Naive thymus-derived CD4-positive, alpha-beta T cell (primary cell): ENCODE data around the gene RPTOR. TPM values are rescaled to one million over a fixed set of nuclear protein-coding genes. Genes with fewer than 3 reads are reported as not detected.

ENCODE experiments used
- ATAC-seq: fragments of 150-1000 bp; cut with Tn5 transposase; 2 replicates; pipeline ENCODE4 v1.10.0; 2021; ENCODE audit warnings: mild to moderate bottlenecking, moderate library complexity
- CTCF ChIA-PET: fragments of 350-600 bp; sonication (Branson Sonifier 250); formaldehyde crosslinking; loops from one replicate; lab custom pipeline; 2021; ENCODE audit warnings: antibody characterized with exemption; lab: Charles Lee
- POLR2A ChIA-PET: fragments of 350-600 bp; sonication (Branson Sonifier 250); formaldehyde crosslinking; loops from one replicate; lab custom pipeline; 2021; ENCODE audit warnings: antibody characterized with exemption, inconsistent platforms; lab: Charles Lee
- DNase-seq, 9 donors: peaks; one replicate each; pipeline versions ENCODE4 v3.0.0 to v3.0.0-alpha.2; 2020 to 2022; ENCODE audit warnings: mixed read lengths in 1 of 9
- H3K27ac ChIP-seq: one replicate; pipeline ENCODE4 v1.7.0; 2013; ENCODE audit warnings: mild to moderate bottlenecking, low read depth, low read length, moderate library complexity
- H3K27me3 ChIP-seq, 2 donors: one replicate each; pipeline ENCODE4 v1.7.0; 2013; ENCODE audit warnings: low read length in 2 of 2, mild to moderate bottlenecking in 2 of 2, moderate library complexity in 2 of 2; ENCODE audit not compliant: control insufficient read depth in 2 of 2, insufficient read depth in 2 of 2
- H3K36me3 ChIP-seq, 3 experiments: 1 replicate in 2 of 3; 2 replicates in 1 of 3; pipeline ENCODE4 v1.7.0; 2013; ENCODE audit warnings: low read length in 3 of 3, mild to moderate bottlenecking in 3 of 3, moderate library complexity in 1 of 3; ENCODE audit not compliant: insufficient read depth in 3 of 3, control insufficient read depth in 2 of 3
- H3K4me1 ChIP-seq, 2 donors: one replicate each; pipeline ENCODE4 v1.7.0; 2013; ENCODE audit warnings: low read length in 2 of 2, mild to moderate bottlenecking in 2 of 2, moderate library complexity in 1 of 2; ENCODE audit not compliant: control insufficient read depth in 2 of 2, insufficient read depth in 2 of 2
- H3K4me3 ChIP-seq: 2 replicates; pipeline ENCODE4 v1.7.0; 2013; ENCODE audit warnings: mild to moderate bottlenecking, low read length
- H3K9me3 ChIP-seq, 3 experiments: 1 replicate in 2 of 3; 2 replicates in 1 of 3; pipeline ENCODE4 v1.7.0; 2013; ENCODE audit warnings: low read length in 3 of 3; ENCODE audit not compliant: control insufficient read depth in 2 of 3
- H3K27ac Mint-ChIP-seq, 9 donors: one replicate each; pipeline ENCODE4 v1.8.0; 2020 to 2022; ENCODE audit warnings: mixed read lengths in 9 of 9, mild to moderate bottlenecking in 8 of 9, moderate library complexity in 5 of 9, inconsistent platforms in 2 of 9
- H3K27me3 Mint-ChIP-seq, 5 donors: one replicate each; pipeline ENCODE4 v1.8.0; 2021 to 2022; ENCODE audit warnings: mixed read lengths in 5 of 5, mild to moderate bottlenecking in 1 of 5
- H3K36me3 Mint-ChIP-seq, 5 donors: one replicate each; pipeline ENCODE4 v1.8.0; 2020 to 2022; ENCODE audit warnings: mixed read lengths in 5 of 5, mild to moderate bottlenecking in 3 of 5, inconsistent platforms in 1 of 5
- H3K4me1 Mint-ChIP-seq, 7 donors: one replicate each; pipeline ENCODE4 v1.8.0; 2020 to 2022; ENCODE audit warnings: mixed read lengths in 7 of 7, mild to moderate bottlenecking in 3 of 7, inconsistent platforms in 1 of 7
- H3K4me3 Mint-ChIP-seq, 10 donors: one replicate each; pipeline ENCODE4 v1.8.0; 2020 to 2022; ENCODE audit warnings: mild to moderate bottlenecking in 10 of 10, mixed read lengths in 10 of 10, moderate library complexity in 6 of 10, inconsistent platforms in 2 of 10
- H3K9me3 Mint-ChIP-seq, 11 donors: one replicate each; pipeline ENCODE4 v1.8.0; 2020 to 2022; ENCODE audit warnings: mixed read lengths in 11 of 11, mild to moderate bottlenecking in 4 of 11, inconsistent platforms in 1 of 11, moderate library complexity in 1 of 11
- intact Hi-C, 2 donors: fragments of 100-400 bp; cut with micrococcal nuclease; formaldehyde crosslinking; loops; one replicate each; pipeline ENCODE4 v1.15.1; 2023
- polyA plus RNA-seq, 2 donors: library from polyadenylated mRNA; unstranded; fragments of 300-500 nt; fragmentation: Illumina TruSeq; gene quantifications; one replicate each; pipeline ENCODE4 v1.2.3, GENCODE V29; 2021
- total RNA-seq, 6 experiments: library from RNA in 5 of 6; stranded (reverse) in 5 of 6; gene quantifications; 1 replicate in 5 of 6; 2 replicates in 1 of 6; pipeline ENCODE4 v1.2.3 and lab custom pipeline; 2021 to 2026

Gene RPTOR
- total and polyA plus RNA-seq, 7 experiments from 2014 or later, result 10.9 to 89.8 (median 59.9) TPM

DNA sequence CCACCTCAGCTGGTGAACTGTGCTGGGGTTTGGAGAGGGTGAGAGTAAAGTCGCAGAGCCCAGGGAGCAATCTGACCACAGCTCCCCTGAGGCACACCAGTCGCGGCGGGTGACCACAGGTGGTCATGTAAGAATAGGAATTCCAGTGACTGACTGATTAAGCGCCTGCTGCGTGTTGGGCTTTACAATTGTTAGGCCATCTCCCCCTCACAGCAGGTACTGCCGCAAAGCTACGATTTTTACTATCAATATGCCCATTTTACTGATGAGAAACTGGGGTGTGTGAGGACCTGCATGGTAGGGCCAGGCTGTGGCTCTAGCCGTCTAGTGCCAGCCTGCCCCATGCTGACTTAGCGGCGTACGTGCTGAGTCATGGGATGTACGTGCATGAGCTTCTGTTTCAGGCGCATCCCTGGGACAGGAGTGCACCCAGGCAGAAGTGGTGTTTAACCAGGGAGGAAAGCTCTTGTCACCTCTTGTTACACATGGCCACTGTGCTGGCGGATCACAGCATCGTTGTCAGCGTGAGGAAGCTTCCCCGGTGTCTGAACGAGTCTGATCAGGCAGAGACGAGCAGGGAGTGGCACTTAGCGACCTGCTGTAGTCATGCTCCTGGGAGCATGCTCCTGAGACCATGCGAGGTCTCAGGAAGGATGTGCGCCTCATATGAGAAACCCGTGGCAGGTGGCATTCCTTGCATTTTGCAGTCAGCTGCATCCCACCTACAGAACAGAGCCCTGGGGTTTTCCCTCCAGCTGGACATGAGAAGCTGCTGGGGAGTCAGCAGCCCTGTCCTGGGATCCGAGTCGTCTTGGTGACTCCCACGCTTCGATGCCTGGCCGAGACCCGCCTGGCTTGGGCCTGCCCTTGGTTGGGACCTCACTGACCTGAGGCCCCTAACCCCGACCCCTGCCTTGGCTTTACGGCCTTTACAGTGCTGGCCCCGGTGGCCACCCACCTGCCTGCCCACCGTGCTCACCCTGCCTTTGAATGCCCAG, 283.3 kb downstream of the RPTOR start:
- Mint-ChIP-seq H3K36me3 (peaks cover 3 to 30% (median 19%) of the 10 kb centered on the region in 5 donors), H3K27ac (peak overlapping the region in 4 of 9 donors; percentile 19 to 90 (median 48)), H3K9me3 (peaks cover 0 to 3% (median 0%) of the 10 kb centered on the region in 11 donors), H3K4me1 (peaks cover 11 to 55% (median 25%) of the 10 kb centered on the region in 7 donors), H3K4me3 (peak overlapping the region in 1 of 10 donors; percentile 6), H3K27me3 (no peaks in the 10 kb centered on the region)
- ChIA-PET POLR2A (interaction anchor here (0.9 to 1.0 kb wide), 3 partner anchors 12 to 41 kb away, joined by 3 to 6 read pairs (median 3); no protein-coding TSS in a partner anchor), CTCF (interaction anchor here (0.7 kb wide), 1 partner anchor 38 kb away, joined by 3 read pairs; no protein-coding TSS in a partner anchor)
- H3K27me3 ChIP-seq, result no peaks in the 10 kb centered on the region
- ATAC-seq (no peak), DNase-seq (no peak)
- H3K27ac ChIP-seq, result no peak overlapping the region
- intact Hi-C loops, result no loop called here
- H3K36me3 ChIP-seq, result peaks cover 0 to 51% (median 0%) of the 10 kb centered on the region in 3 experiments
- no peak overlapping the region for H3K4me3 ChIP-seq
- peaks cover 9 to 12% of the 10 kb centered on the region in 2 donors for H3K4me1 ChIP-seq
- no peaks in the 10 kb centered on the region for H3K9me3 ChIP-seq

DNA sequence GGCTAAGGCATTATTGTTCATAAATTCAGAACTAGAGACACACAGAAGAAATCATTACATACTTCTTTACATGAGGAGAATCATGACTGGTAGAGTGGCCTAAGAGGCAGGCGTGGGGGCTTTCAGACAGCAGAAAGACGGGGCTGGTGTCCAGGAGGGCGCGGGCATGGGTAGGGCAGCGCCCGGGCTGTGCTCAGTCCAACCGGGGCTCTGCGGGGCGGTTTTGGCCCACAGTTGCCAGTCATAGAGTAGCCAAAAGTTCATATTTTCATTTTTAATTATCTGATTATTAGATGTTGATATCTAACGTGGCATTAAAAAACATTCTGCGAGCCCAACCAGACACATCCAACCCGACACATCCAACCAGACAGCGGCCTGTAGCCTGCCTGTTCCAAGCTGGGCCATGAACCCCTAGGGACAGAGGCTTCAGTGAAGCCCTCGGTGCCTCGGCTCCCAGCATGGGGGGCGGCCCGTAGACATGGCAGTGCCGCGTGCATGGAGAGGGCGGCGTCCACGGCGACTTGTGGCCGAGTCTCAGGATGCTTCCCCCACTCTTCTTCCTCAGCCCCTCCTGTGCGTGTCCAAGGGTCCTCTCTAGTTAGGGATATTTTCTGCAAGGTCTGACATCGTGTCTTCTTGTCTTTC, 284.7 kb downstream of the RPTOR start:
- H3K36me3 Mint-ChIP-seq, result peaks cover 3 to 27% (median 8%) of the 10 kb centered on the region in 5 donors
- intact Hi-C loops, result no loop called here
- peaks cover 0 to 3% (median 0%) of the 10 kb centered on the region in 11 donors for H3K9me3 Mint-ChIP-seq
- Histone ChIP-seq H3K9me3 (no peaks in the 10 kb centered on the region), H3K27me3 (no peaks in the 10 kb centered on the region), H3K4me3 (no peak overlapping the region), H3K27ac (no peak overlapping the region), H3K4me1 (peaks cover 9 to 12% of the 10 kb centered on the region in 2 donors), H3K36me3 (peaks cover 0 to 42% (median 0%) of the 10 kb centered on the region in 3 experiments)
- ATAC-seq (no peak), DNase-seq (no peak)
- POLR2A ChIA-PET, result interaction anchor here (1.0 kb wide), 1 partner anchor 10 kb away, joined by 4 read pairs; no protein-coding TSS in a partner anchor
- no peaks in the 10 kb centered on the region for H3K27me3 Mint-ChIP-seq
- H3K27ac Mint-ChIP-seq, result peak overlapping the region in 4 of 9 donors; percentile 36 to 68 (median 58)
- peaks cover 13 to 60% (median 34%) of the 10 kb centered on the region in 7 donors for H3K4me1 Mint-ChIP-seq
- CTCF ChIA-PET, result no interaction called here
- peak overlapping the region in 2 of 10 donors; percentile 13 to 16 for H3K4me3 Mint-ChIP-seq

DNA sequence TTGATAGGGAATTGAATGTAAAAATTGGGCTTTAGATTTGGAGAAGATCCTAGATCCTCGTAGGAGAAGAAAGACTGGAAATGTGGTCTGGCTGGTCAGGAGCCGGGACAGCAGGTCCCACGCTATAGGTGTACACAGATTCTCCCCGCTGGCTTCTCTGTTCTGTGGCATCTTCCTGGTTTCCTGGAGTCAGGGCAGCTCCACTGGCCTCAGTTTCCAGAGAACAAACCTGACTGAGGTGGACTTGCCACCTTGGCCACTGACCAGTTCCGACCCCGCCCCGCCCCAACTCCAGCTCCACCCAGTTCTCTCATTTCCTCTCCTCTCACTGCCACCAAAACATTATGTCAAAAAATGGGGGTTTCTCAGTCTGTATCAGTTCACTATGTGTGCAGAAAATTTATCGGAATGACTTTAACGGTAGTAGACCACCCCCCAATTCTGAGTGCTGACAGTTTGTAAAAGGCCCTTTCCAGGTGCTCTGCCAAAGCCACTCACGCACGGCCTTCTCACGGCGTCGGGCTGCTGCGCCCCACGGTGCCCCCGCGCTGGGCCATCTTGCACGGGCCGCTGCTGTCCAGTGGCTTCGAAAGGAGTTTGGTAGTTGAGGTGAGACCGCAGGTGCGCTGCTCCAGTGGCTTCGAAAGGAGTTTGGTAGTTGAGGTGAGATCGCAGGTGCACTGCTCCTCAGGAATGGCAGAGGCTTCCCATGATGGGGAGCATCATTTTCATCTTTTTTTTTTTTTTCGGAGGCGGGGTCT, 285.6 kb downstream of the RPTOR start:
- Mint-ChIP-seq H3K4me1 (peaks cover 13 to 67% (median 39%) of the 10 kb centered on the region in 7 donors), H3K27ac (peak overlapping the region in 5 of 9 donors; percentile 36 to 99 (median 68)), H3K27me3 (no peaks in the 10 kb centered on the region), H3K36me3 (peaks cover 3 to 28% (median 8%) of the 10 kb centered on the region in 5 donors), H3K9me3 (peaks cover 0 to 3% (median 0%) of the 10 kb centered on the region in 11 donors), H3K4me3 (peak overlapping the region in 1 of 10 donors; percentile 13)
- Histone ChIP-seq H3K27ac (no peak overlapping the region), H3K27me3 (no peaks in the 10 kb centered on the region), H3K4me1 (peaks cover 9 to 12% of the 10 kb centered on the region in 2 donors), H3K4me3 (no peak overlapping the region), H3K9me3 (no peaks in the 10 kb centered on the region), H3K36me3 (peaks cover 0 to 34% (median 0%) of the 10 kb centered on the region in 3 experiments)
- DNase-seq (peak in 1 of 9 donors; percentile 3), ATAC-seq (no peak)
- intact Hi-C loops, result loop anchor here in 1 of 2 donors (5.0 kb wide), 1 partner anchor 62 kb away; no protein-coding TSS in a partner anchor
- ChIA-PET POLR2A (interaction anchor here (0.5 to 1.0 kb wide), 2 partner anchors 11 to 18 kb away, joined by 3 to 4 read pairs; no protein-coding TSS in a partner anchor), CTCF (no interaction called here)

DNA sequence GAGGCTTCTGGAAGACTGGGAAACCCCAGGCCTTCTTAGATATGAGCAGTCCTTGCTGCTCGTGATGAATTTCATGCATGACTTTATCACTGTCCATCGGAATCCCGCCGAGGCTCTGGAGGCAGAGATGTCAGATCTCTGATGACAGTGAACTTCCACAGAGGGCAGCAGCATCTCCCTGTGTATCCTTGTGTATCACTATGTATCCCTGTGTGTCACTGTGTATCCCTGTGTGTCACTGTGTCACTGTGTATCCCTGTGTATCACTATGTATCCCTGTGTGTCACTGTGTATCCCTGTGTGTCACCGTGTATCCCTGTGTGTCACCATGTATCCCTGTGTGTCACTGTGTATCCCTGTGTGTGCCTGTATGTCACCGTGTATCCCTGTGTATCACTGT, 286.9 kb downstream of the RPTOR start:
- H3K36me3 ChIP-seq, result peaks cover 0 to 21% (median 0%) of the 10 kb centered on the region in 3 experiments
- POLR2A ChIA-PET, result interaction anchor here (2.3 kb wide), 1 partner anchor 19 kb away, joined by 15 read pairs; no protein-coding TSS in a partner anchor
- peaks cover 0 to 32% (median 13%) of the 10 kb centered on the region in 5 donors for H3K36me3 Mint-ChIP-seq
- DNase-seq, result no peak
- intact Hi-C loops, result loop anchor here in 1 of 2 donors (5.0 kb wide), 1 partner anchor 61 kb away; no protein-coding TSS in a partner anchor
- no peak for ATAC-seq
- peak overlapping the region; percentile 80 for H3K27ac ChIP-seq
- peak overlapping the region; percentile 40 to 89 (median 82) for H3K4me3 Mint-ChIP-seq
- CTCF ChIA-PET, result interaction anchor here (1.4 kb wide), 1 partner anchor 41 kb away, joined by 5 read pairs; no protein-coding TSS in a partner anchor
- no peak overlapping the region for H3K4me3 ChIP-seq
- H3K4me1 Mint-ChIP-seq, result peaks cover 13 to 72% (median 40%) of the 10 kb centered on the region in 7 donors
- H3K4me1 ChIP-seq, result peaks cover 9 to 12% of the 10 kb centered on the region in 2 donors
- no peaks in the 10 kb centered on the region for H3K27me3 Mint-ChIP-seq
- H3K9me3 ChIP-seq, result no peaks in the 10 kb centered on the region
- H3K27me3 ChIP-seq, result no peaks in the 10 kb centered on the region
- H3K9me3 Mint-ChIP-seq, result peaks cover 0 to 3% (median 0%) of the 10 kb centered on the region in 11 donors
- peak overlapping the region; percentile 79 to 99 (median 94) for H3K27ac Mint-ChIP-seq

DNA sequence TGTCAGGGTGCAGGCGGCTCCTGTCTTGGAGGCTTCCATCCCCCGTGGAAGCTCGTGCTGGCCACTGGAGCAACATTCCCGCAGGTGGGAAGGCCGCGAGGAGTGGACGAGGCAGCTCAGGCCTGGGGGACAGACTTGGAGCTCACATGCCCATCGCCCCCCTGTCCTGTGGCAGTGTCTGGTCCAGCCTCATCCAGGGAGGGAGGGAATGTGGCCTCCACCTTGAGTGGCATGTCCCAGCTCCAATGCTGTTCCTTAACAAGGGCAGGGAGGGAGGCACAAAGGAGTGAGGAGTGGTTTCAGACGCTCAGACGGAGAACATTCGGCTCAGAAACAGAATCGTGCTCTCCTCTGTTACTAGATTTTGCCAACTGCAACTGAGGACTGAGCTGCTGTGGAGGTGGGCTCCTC, 287.6 kb downstream of the RPTOR start:
- Histone ChIP-seq H3K4me1 (peaks cover 9 to 12% of the 10 kb centered on the region in 2 donors), H3K36me3 (peaks cover 0 to 18% (median 0%) of the 10 kb centered on the region in 3 experiments), H3K27me3 (no peaks in the 10 kb centered on the region), H3K27ac (peak overlapping the region; percentile 80), H3K4me3 (peak overlapping the region; percentile 36), H3K9me3 (no peaks in the 10 kb centered on the region)
- intact Hi-C loops, result loop anchor here (2.0 to 5.0 kb wide), 4 partner anchors 31 to 71 kb away; no protein-coding TSS in a partner anchor
- peak overlapping the region; percentile 83 to 99 (median 94) for H3K27ac Mint-ChIP-seq
- DNase-seq, result no peak
- peak overlapping the region; percentile 74 to 89 (median 88) for H3K4me3 Mint-ChIP-seq
- peaks cover 13 to 71% (median 40%) of the 10 kb centered on the region in 7 donors for H3K4me1 Mint-ChIP-seq
- no peaks in the 10 kb centered on the region for H3K27me3 Mint-ChIP-seq
- POLR2A ChIA-PET, result interaction anchor here (0.9 to 2.3 kb wide), 12 partner anchors 10 to 378 kb away, joined by 3 to 15 read pairs (median 6); no protein-coding TSS in a partner anchor
- peaks cover 0 to 3% (median 0%) of the 10 kb centered on the region in 11 donors for H3K9me3 Mint-ChIP-seq
- no peak for ATAC-seq
- CTCF ChIA-PET, result interaction anchor here (1.1 to 1.4 kb wide), 4 partner anchors 10 to 47 kb away, joined by 3 to 5 read pairs (median 4); no protein-coding TSS in a partner anchor
- H3K36me3 Mint-ChIP-seq, result peaks cover 0 to 31% (median 13%) of the 10 kb centered on the region in 5 donors
